ENCODE measurements around the gene STK35.

GRCh38 chr20:2163312-2163711 is 61.7 kb downstream of the STK35 start:
- no peak for TF ChIP-seq CTCF (IDR thresholded peaks at IDR 0.05; ENCODE audit: low read length)
- TF ChIP-seq EZH2 (optimal IDR thresholded peaks at IDR 0.05; ENCODE audit: low read depth, low read length): no peak

Data from MM.1S (cell line).